Tibial nerve (tissue), 4 donors: ENCODE results near the gene APBA1. TPM values are rescaled to one million over a fixed set of nuclear protein-coding genes. Genes with fewer than 3 reads are reported as not detected.

Source experiments
- DNase-seq, 2 donors: peaks; one replicate each; pipeline ENCODE4 v3.0.0-alpha.2; 2019; ENCODE audit warnings: low spot score in 2 of 2
- H3K27ac ChIP-seq, 4 donors: fragments of 200-600 bp; sonication (generic) in 3 of 4; one replicate each; pipeline ENCODE4 v1.5.1; 2017 to 2019; ENCODE audit warnings: mild to moderate bottlenecking in 1 of 4
- H3K27me3 ChIP-seq, 2 donors: fragments of 200-600 bp; sonication (generic) in 1 of 2; one replicate each; pipeline versions ENCODE4 v1.5.1 to v1.6.0; 2017 to 2019
- H3K36me3 ChIP-seq, 3 donors: fragments of 200-600 bp; sonication (generic); one replicate each; pipeline ENCODE4 v1.5.1; 2018 to 2019
- H3K4me1 ChIP-seq, 4 donors: fragments of 200-600 bp; sonication (generic) in 3 of 4; one replicate each; pipeline ENCODE4 v1.5.1; 2017 to 2019
- H3K4me3 ChIP-seq, 4 donors: fragments of 200-600 bp; sonication (generic) in 3 of 4; one replicate each; pipeline ENCODE4 v1.5.1; 2017 to 2019; ENCODE audit warnings: mild to moderate bottlenecking in 1 of 4, moderate library complexity in 1 of 4
- H3K9me3 ChIP-seq, 4 donors: fragments of 200-600 bp; sonication (generic) in 3 of 4; one replicate each; pipeline ENCODE4 v1.5.1; 2017 to 2019
- CTCF ChIP-seq, 5 experiments: fragments of 200-600 bp in 3 of 5; fragments of 450-650 bp in 2 of 5; sonication (generic) in 3 of 5; IDR thresholded peaks; one replicate each; pipeline ENCODE4 v1.5.1; 2016 to 2019; ENCODE audit warnings: antibody characterized with exemption in 5 of 5, mild to moderate bottlenecking in 3 of 5, moderate library complexity in 2 of 5
- EP300 ChIP-seq, 2 donors: sonication (generic); formaldehyde crosslinking; IDR thresholded peaks; one replicate each; pipeline ENCODE4 v1.6.1; 2017; ENCODE audit warnings: antibody characterized with exemption in 2 of 2, mild to moderate bottlenecking in 1 of 2
- POLR2A ChIP-seq, 2 donors: fragments of 450-650 bp; IDR thresholded peaks; one replicate each; pipeline ENCODE4 v1.6.1; 2017; ENCODE audit warnings: antibody characterized with exemption in 2 of 2, mild to moderate bottlenecking in 2 of 2, moderate library complexity in 2 of 2
- WGBS, 2 donors: methylation state at CpG; one replicate each; pipeline ENCODE4 v1.1.5; 2018; 5-methylcytosine and 5-hydroxymethylcytosine counted together
- total RNA-seq, 4 donors: library from RNA; depleted of rRNA; stranded (reverse); fragments of >200 nt; gene quantifications; one replicate each; pipeline ENCODE4 v1.1.0, GENCODE V29; 2016

Gene APBA1
- total RNA-seq, 4 donors from 2014 or later = 8.4 to 14.4 (median 9.8) TPM

DNA sequence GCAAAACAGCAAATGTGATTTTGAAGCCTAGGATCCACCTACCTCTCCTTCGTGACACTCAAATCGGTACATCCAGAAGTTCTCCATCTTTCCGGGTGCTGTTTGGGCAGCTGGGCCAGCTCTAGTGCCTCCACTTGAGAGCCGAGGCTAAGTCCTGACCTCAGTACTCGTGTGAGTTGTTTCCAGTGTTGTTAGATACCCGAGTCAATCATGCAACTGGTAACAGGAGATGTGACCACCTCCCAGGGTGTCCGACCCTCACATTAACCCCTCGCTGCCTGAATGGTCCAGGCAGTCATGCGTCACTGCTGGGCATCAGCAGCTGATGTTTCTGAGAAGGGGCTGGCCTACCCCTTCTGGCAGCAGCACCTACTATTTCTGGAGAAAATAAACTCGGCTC is 176.9 kb downstream of the APBA1 start:
- TF ChIP-seq EP300 (IDR thresholded peaks at IDR 0.05) = no peak
- TF ChIP-seq POLR2A (IDR thresholded peaks at IDR 0.05) = no peak
- no peak for TF ChIP-seq CTCF (IDR thresholded peaks at IDR 0.05)
- WGBS, 2 donors = 61% methylated on average over 9 to 10 of the region's 10 CpGs
- no peak overlapping the region for H3K4me3 ChIP-seq

DNA sequence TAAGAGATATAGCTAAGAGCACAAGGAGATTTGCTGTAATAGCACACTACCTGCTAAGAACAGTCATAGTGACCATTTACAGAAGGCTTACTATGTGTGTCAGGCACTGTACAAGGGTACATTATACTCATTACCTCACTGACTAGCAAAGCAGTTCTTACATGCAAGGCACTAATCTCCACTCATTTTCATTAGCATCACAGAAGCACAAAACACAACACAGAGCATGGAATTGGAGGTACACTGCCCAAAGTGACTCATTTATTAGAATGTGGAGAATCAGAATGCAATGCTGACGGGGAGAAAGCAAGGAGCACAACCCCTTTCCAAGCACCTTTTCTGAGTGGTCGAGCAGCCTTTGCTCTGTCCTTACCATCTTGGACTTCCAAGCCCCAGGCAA is 177.4 kb downstream of the APBA1 start:
- no peaks in the 10 kb centered on the region for H3K4me1 ChIP-seq
- TF ChIP-seq EP300 (IDR thresholded peaks at IDR 0.05) (no peak), CTCF (IDR thresholded peaks at IDR 0.05) (no peak), POLR2A (IDR thresholded peaks at IDR 0.05) (no peak)
- no peak for DNase-seq
- H3K36me3 ChIP-seq = no peaks in the 10 kb centered on the region
- no peaks in the 10 kb centered on the region for H3K9me3 ChIP-seq
- 80% methylated on average over 2 of the region's 2 CpGs for WGBS, 2 donors
- H3K27me3 ChIP-seq = no peaks in the 10 kb centered on the region
- no peak overlapping the region for H3K4me3 ChIP-seq
- no peak overlapping the region for H3K27ac ChIP-seq

More for the DNA sequence above, 176.9 kb downstream of the APBA1 start:
- H3K36me3 ChIP-seq = no peaks in the 10 kb centered on the region
- H3K27ac ChIP-seq = no peak overlapping the region
- no peaks in the 10 kb centered on the region for H3K9me3 ChIP-seq
- DNase-seq = no peak
- no peaks in the 10 kb centered on the region for H3K27me3 ChIP-seq
- H3K4me1 ChIP-seq = no peaks in the 10 kb centered on the region

GRCh38 chr9:69494208-69494607 is 178.0 kb downstream of the APBA1 start:
- Histone ChIP-seq H3K4me3 (no peak overlapping the region), H3K27ac (no peak overlapping the region), H3K27me3 (no peaks in the 10 kb centered on the region), H3K9me3 (no peaks in the 10 kb centered on the region), H3K36me3 (no peaks in the 10 kb centered on the region), H3K4me1 (no peaks in the 10 kb centered on the region)
- 80 to 85% methylated on average over 4 of the region's 4 CpGs for WGBS, 2 donors
- no peak for DNase-seq
- TF ChIP-seq EP300 (IDR thresholded peaks at IDR 0.05) = no peak
- TF ChIP-seq POLR2A (IDR thresholded peaks at IDR 0.05) = no peak
- TF ChIP-seq CTCF (IDR thresholded peaks at IDR 0.05) = no peak

DNA sequence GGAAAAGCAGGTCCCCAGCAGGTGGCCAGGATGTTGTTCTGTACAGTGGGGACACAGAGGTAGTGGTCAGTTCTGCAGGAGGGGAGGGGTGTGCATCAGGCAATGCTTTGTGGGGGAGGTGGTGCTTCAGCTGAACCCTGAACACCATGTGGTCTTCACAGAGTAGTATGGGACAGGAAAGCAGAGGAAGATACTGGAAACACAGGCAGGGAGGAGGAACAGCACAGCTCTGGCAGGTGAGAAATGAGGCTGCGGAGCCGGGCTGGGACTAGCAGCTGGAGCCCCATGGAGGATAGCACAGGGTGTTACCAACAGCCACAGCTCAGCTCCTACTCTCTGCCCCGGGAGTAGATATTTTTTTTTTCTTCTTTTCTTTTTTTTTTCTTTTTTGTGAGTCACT is 185.7 kb downstream of the APBA1 start:
- WGBS, 2 donors = 69 to 80% methylated on average over 3 of the region's 3 CpGs
- no peaks in the 10 kb centered on the region for H3K9me3 ChIP-seq
- TF ChIP-seq CTCF (IDR thresholded peaks at IDR 0.05) (no peak), POLR2A (IDR thresholded peaks at IDR 0.05) (no peak), EP300 (IDR thresholded peaks at IDR 0.05) (no peak)

DNA sequence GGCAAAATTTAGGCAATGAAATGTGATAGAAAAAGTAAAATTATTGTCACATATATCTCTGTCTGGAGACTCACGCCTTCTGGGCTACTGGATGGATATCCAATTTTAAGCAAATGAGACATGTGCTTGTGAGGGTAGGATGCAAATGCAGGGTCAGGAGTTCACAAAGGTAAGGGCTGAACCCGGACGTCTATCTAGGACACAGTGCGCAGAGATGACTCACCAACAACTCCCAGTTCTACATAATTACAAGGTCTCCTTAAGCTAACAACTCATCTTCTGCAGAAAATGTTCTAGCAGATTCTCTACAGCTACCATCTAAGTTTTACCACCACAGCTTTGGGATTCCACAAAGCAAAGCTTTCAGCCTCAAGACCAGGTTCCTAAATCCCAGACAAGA is 186.7 kb downstream of the APBA1 start:
- no peaks in the 10 kb centered on the region for H3K27me3 ChIP-seq
- no peak for DNase-seq
- WGBS, 2 donors = 62 to 77% methylated on average over 4 of the region's 4 CpGs
- H3K27ac ChIP-seq = no peak overlapping the region
- H3K9me3 ChIP-seq = no peaks in the 10 kb centered on the region
- no peak for TF ChIP-seq CTCF (IDR thresholded peaks at IDR 0.05)
- TF ChIP-seq EP300 (IDR thresholded peaks at IDR 0.05) = no peak
- no peak for TF ChIP-seq POLR2A (IDR thresholded peaks at IDR 0.05)
- no peak overlapping the region for H3K4me3 ChIP-seq
- H3K4me1 ChIP-seq = no peaks in the 10 kb centered on the region
- H3K36me3 ChIP-seq = no peaks in the 10 kb centered on the region

More for the DNA sequence above, 185.7 kb downstream of the APBA1 start:
- no peak overlapping the region for H3K4me3 ChIP-seq
- no peaks in the 10 kb centered on the region for H3K27me3 ChIP-seq
- no peak overlapping the region for H3K27ac ChIP-seq
- no peaks in the 10 kb centered on the region for H3K4me1 ChIP-seq
- H3K36me3 ChIP-seq = no peaks in the 10 kb centered on the region
- DNase-seq = no peak
